8988T (cell line): ENCODE data around the gene XRCC3.

Source experiments
- DNase-seq: peaks from one replicate; pipeline ENCODE4 v3.0.0; 2011

The XRCC3 gene

DNA sequence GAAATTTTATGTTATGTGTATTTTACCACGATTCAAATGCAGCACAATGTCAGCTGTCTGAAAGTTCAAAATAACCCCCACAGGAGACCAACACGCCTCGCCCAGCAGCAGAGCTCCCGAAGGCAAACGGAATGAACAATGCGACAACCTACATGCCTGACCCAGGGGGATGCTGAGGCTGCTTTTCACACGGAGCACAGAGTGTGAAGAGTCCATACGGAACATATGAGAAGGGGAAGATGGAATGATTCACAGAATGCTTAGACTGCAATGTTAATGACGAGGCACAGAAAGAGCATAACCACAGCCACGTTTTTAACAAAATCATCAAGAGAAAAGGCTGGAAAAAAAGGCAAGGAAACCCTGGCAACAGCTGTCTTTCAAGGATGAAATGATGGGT is 22.9 kb upstream of the XRCC3 start:
- no peak for DNase-seq

DNA sequence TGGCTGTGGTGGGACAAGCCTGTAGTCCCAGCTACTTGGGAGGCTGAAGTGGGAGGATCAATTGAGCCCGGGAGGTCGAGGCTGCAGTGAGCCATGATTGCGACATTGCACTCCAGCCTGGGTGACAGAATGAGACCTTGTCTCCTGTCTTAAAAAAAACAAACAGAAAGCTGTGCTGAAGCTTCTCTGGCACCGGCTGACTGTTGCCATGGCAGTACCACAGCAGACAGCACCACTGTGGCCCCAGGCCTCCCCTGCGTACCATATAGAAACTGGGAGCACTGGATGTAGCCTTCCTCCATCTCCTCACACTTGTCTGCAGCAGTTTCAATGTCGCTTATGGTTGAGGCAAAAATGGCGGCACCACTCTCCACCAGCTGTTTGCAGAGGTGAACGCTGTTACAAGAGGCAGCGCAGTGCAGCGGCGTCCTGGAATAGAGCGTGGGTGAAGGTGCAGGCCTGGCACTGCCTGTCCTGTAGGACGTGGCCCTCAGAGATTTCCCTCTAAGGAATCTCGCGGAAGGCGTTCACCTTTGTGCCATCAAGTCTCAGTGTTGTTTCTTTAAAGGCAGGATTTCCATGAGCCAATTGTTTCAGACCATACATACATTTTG is 22.3 kb upstream of the XRCC3 start:
- DNase-seq: no peak

DNA sequence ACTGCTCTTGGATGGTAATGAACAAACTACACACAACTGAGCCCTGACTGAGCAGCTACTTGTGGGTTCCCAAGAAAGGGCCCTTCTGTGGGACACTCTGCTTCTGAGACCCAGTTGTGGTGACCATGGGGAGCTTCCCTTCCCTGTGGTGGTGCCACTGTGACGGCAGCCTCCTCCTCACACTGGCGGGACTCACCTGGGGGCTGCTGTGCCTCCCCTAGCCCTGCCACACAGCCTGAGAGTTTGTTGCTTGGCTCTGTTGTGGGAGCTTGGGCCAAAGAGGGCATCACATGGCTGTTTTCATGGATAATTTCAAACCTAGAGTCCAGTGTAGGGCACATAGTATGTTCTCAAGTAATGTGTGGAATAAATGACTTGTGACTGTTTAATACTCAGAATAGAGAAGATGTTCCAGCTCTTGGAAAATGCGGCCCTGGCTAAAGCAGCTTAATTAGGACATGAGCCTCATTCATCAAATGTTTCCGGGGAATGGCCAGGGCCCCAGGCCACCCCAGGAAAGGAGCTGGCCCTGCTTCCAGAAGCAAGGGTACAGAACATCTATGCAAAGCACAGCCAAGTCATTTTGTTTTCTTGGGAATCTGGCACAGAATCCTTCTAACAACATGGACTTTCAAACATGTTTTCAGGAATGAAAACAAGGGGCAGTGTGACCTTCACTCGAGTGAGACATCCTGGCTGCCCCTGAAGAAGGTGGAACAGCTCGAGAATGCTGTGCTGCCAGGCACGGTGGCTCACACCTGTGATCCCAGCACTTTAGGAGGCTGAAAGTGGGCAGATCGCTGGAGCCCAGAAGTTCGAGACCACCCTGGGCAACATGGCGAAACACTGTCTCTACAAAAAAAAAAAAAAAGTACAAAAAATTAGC is 21.5 kb upstream of the XRCC3 start:
- no peak for DNase-seq

DNA sequence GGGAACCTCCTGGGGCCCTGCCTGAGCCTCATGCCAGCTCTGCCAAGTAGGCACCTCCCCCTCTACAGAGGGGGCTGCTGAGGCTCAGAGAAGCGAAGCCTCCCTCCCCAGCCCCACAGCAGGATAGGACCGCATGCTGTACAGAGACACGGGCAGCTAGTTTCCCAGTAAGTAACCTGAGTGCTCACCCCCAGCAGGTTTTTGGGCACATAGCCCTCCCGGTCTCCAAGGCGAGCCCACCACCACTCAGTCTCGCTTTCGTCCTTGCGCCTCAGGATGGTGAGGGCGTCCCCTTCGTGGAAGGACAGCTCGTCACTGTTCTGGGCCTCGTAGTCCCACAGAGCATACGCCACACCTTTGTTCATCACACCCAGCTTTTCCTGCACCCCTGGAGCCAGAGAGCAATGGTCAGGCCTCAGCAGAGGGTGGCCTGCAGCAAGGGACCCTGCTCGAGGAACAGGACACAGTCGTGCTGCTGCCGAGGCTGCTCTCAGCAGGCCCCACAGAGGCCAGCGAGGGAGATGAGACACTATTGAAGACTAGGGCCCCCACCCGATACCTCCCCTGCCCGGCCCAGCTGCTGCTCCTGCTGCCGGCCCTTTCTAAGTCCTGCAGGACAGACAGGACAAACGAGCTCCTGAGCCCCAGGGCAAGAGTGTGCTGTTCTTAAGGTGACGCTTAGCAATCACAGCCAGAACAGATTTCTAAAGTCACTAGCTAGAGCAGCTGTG is 20.7 kb upstream of the XRCC3 start:
- DNase-seq: no peak

DNA sequence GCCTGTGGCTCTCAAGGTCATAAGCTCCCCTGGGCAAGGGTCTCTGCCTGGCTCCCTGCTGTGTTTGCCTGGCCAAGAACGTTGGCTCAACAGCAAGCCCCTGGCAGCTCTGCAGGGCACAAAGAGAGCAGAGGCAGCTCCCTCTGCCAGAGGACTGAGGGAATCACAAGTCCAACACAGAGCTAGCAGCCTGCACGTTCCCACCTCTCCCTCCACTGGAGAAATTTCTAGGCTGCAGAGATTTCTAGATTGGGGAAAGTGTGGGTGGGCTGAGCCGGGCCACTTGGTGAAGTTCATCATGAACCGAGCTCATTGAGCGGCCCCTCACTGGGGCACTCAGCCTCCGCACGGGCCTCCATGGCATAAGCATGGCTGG is 20.2 kb upstream of the XRCC3 start:
- DNase-seq: no peak

DNA sequence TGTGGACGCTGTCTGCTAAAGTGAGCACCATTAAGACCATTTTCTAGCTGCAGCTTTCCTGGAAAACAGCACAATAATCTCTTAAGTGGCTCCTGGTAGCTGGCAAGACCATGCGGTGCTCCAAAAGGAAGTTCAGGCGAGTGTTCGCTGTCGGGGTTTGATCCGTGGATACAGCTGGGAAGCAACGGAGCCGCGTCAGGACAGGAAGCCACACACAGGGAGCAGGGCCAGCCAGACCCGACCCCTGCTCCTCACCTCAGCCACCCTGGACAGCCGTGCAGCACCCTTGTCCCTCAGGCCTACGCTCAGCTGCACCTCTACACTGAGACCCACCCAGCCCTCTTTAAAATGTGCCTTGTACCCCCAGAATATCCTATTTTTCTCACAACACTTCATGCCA is 19.8 kb upstream of the XRCC3 start:
- DNase-seq: no peak

DNA sequence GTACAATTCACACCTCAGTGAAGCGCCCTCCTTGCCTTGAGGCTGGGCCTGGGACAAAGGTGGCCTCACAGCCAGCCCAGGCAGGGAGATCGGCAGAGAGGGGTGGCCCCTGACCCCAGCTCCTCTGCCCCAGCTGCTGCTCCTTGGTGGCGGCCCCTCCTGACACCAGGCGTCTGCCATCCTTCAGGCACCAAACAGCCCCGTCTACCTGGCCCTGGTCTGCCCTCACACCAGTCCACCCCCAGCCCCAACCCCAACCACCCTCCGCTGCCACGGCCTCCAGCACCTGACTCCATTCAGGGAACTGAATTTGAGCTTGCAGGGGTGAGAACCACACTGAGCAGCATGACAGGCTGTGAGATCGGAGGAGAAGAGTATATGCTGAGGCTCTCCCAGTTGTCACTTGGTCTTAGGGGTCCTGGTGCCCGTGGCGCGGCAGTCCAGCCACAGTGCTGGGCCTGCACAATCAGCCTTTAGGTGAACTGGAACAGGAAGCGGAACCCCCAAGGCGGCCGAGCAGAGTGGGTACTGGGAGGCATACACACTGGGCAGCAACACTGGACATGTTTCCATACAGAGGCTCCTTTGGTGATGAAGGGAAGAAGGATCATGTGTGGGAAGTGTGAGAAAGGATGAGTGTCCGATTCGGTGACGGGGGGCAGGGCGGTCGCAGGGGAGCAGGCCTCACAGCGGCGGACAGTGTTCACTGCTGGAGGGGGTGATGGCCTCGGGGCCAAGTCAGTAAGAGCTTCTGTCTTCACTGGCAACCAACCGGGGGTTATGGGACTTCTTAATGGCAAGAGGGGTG is 19.0 kb upstream of the XRCC3 start:
- no peak for DNase-seq

DNA sequence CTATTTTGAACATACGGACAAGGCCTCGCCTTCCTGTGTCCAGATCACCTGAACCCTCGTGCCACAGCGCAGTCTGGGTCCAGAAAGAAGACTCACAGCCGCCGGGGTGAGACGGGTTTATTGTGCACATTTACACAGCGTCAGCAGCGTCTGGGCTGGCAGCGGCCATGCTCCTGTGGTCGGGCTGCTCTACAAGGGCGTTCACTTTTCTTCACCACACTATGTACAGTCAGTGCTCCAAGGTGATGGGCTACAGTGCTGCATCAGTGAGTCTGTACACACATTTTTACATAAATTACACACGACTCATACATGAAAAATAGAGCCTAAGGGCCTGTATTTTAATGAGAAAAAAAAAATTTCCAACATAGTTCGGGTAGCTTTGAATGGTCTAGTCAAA is 18.4 kb upstream of the XRCC3 start:
- DNase-seq: no peak

DNA sequence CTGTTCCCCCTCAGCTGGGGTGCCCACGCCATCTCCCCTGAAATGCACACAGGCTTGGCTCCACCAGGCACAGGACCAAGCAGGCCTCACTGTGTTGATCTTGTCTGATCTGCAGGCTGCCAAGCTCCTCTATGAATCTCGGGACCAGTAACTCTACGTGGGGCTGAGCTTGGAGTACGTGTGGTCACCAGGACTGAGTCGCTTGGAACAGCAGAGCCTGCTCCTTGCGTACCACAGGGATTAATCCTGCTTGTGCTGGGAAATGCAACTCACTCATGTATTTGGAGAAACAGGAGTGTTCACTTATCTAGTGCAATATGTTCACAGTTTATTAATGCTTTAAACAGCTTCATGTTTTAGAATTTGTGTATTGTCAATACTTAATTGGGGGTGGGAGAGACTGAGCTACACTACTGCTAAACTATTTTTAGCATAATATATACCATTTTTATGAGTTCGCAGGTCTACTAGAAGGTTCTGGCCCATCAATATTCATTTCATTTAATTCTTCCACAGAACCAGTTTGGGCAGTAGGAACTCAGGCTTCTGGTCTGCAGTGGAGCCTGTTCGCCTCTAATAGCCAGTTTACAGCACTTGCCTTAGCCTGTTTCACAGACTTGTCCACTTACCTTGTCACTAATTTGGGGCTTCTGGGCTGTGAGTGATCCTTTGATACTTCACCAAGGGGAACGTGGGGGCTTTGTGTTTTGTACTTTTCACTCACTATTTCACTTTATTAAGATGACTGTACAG is 17.8 kb upstream of the XRCC3 start:
- DNase-seq: no peak

DNA sequence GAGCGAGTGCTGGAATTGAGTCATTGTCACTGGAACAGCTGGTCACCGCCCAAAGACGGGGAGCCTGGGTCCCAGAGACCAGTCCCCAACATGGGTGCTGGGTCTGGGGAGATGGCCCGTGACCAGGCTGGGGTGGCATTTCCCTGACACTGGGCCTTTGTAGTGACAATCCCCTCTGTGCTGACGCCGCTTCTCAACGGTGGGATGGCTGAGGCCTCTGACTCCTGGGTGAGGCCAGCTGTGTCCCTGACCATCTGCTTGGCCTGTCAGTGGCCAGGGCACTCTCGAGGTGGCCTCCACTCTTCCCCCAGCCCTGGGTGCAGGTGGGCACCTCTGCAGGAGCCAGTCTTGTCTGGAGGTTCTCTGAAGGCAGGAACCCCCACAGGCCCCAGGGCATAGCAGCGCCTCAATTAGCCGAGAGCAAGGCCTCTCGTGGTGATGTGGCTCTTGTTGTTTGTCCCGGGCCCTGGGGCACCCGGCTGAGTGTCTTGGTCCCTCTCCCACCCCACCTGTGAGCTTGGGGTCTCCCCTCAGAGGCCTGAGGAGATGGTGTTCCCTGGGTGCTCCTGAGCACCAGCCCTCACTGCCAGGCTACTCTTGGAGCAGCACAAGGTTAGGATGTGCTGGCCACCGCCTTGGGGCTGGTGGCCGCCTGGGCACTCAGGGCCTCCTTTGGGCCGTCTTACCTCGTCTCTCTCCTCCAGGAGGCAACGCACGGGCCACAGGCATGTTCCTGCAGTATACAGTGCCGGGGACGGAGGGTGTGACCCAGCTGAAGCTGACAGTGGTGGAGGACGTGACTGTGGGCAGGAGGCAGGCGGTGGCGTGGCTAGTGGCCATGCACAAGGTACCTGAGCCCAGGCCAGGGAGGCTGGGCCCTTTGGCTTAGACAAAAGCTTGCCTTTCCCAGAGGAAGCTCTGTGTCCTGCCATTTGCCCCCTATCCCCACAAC is 16.9 kb upstream of the XRCC3 start:
- DNase-seq: no peak

DNA sequence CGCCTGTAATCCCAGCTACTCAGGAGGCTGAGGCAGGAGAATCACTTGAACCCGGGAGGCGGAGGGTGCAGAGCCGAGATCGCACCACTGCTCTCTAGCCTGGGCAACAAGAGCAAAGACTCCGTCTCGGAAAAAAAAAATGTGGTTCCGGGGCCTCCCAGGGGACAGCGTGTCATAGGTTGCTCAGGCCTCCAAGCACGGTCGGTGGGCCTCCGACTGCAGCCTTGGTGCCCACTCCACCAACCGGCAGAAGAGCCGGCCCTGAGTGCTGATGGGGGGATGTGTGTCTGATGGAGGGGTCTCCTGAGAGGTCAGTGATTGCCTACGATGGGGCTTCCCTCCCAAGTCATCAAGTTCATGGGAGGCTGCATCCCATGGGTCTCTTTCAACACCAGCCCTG is 16.2 kb upstream of the XRCC3 start:
- no peak for DNase-seq

DNA sequence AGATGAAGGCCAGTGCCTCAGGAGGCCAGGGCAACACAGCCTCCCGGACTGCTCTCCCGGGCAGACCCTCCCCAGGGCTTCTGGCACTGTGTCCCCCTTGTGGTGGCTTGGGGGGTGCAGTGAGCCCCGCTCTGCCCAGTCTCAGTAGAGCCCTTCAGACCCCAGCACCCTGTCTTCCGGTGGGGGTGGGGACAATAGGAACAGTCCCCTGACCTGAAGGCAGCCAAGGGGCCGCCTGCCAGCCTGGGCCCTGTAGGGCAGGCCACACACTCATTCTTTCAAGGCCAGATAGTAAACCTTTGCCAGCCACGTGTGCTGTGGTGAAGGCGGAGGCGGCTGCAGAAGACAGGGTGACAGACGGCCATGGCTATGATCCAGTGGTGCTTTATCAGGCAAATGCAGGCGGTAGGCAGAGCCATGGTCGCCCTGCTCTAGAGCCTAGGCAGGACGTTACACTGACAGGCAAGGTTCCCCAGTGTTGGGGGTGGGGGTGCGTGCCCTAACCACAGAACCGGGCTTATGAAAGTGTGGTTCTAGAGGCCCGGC is 15.3 kb upstream of the XRCC3 start:
- DNase-seq: no peak

DNA sequence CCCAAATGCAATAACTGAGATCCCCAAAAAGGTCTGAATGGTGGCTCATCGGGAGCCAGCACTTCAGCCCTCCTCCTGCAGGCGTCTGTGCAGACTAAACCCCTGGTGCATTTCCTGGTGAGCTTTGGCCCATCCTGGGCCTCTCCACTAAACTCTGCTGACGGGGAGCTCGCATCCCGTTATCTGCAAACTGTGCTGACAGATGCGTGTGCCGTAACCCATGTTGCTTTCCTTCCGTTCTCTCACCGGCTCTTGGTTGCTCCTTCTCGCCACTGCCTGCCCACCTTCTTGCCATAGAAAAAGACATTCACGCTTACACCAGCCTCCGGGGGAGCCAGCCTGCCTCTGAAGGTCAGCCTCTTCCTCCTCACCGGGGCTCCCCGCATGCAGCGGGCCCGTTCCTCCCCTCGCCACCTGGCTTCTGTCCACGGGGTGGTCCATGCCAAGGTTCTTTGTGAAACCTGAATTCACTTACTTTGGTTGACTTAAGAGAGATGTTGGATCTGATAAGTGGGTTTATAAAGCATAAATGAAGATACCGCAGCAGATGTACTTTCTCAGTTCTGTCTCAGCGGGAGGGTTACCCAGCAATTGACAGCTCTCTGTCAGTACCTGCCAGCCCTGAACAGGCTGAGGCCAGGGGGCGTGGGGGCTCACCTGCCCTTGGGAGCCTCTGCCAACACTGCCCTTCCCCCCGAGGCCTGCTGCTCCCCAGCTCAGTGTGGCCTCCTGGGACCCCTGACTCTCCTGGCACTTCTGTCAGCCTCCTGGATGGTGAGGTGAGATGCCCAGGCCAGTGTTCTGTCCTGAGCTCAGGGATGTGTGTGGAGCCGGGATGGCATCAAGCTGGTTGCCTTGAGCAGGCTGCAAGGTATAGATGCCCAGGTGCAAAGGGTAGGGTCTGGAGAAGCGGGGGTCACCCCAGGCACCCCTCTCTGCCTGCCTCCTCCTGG is 14.5 kb upstream of the XRCC3 start:
- no peak for DNase-seq

DNA sequence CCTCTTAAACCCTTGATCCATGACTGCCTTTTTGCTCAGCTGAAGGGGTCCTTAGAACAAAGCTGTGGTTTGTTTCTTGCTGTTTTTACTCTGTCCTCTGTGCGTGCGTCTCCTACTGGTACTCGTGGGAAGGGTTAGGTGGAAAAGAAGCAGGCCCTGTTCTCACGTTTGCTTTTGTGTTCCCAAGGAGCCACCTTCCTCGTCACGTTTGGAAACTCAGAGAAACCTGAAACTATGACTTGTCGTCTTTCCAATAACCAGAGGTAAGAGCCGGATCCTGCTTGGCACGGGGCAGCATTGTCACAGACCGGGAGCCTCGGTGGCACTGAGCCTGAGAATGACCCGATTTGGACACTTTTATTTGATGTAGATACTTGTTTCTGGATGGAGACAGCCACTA is 13.5 kb upstream of the XRCC3 start:
- DNase-seq: no peak

DNA sequence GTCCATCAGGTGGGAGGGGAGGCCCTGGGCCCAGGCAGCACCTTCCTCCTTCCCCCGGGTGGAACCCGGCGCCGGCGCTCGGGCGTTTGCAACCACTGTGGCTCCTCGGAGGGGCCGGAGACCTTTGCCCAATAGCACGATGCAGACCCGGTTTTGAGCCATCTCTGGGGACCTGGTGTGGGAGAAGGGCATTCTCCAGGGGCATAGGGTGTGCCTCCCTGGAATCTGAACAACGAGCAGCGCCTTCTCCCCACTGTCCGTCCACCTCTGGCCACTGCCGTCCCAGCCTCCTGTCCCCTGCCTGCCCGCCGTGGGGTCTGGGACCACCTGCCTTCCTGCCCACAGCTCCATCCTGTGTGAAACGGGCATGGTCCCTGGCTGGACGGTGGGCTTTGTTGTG is 12.9 kb upstream of the XRCC3 start:
- DNase-seq: no peak

DNA sequence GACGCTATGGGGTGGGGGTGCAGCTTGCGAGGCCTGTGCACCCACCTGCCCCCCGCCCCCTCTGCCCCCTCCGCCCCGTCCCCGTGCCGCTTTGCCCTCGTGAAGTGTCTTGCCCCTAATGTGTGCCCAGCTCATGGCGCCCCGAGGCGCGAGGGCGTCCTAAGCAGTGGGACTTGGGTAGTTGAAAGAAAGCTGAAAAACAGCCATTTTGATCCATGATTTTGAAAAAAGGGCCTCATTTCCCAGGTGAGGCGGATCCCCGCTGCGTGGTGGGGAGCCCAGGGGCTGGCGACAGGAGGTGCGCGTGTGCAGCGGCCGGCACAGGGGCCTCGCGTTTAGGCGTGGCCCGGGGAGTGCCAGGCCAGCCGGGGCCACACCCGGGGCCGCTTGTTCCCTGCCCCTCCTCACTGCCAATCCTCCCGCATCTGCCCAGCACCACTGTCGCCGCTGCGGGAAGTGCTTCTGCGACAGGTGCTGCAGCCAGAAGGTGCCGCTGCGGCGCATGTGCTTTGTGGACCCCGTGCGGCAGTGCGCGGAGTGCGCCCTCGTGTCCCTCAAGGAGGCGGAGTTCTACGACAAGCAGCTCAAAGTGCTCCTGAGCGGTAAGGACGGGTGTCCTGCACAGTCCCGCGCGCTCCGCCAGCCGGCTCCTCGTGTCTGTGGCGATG is 12.2 kb upstream of the XRCC3 start:
- DNase-seq: no peak

DNA sequence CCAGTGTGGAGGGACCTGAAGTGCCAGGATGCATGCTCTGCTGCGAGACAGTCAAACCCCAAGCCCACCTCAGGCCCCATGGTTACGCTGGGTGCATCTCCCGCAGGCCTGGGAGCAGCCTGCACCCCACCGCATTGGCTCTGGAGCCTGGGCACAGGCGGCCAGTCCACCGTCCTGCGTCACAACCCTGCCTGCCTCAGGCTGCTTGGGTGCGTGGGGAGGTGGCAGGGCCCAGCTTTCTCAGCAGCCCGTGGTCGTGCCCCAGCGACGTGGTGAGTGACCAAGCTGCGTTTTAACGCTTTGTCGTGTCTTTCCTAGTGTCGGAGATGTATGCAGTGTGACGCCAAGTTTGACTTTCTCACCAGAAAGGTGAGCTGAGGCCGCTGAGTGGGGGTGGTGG is 11.2 kb upstream of the XRCC3 start:
- no peak for DNase-seq

DNA sequence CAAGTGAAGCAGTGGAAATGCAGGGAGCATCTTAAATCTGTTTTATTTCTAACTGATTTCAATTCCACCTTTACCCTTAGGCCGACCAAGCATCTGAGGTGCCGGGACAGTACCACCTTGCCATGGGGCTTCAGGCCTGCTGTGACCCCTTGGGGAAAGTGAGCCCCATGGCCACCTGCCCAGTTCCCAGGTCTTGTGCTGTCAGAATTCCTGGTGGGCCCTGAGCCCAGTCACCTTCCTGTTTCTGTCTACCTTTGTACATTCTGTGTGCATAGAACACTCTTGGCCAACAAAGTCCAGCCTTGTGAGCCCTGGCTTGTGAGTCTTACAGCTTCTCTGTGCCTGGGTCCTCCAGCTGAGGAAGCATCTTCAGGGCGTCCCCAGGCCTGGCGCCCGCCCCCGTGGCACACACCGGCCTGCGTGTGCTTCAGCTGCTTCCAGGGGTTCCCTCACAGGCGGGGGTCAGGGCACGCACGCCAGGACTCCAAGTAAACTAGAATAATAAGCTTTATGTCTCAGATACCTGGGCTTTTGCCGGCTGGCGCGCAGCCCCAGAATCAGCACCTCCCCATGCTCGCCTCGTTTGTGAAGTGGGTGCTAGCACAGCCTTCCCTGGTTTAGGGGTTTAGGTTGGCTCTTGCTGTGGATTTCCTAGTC is 10.6 kb upstream of the XRCC3 start:
- DNase-seq: no peak
